Right lobe of liver (tissue), 6 donors: ENCODE data around the gene SLC4A9. TPM values are rescaled to one million over a fixed set of nuclear protein-coding genes. Genes with fewer than 3 reads are reported as not detected.

Source experiments
- ATAC-seq, 4 donors: fragments of 200-7000 bp; cut with Tn5 transposase; one replicate each; pipeline ENCODE4 v1.9.1; 2020; ENCODE audit warnings: mild to moderate bottlenecking in 4 of 4, moderate library complexity in 4 of 4
- DNase-seq, 3 donors: peaks; one replicate each; pipeline ENCODE4 v3.0.0-alpha.2; 2020
- H3K27ac ChIP-seq, 3 donors: fragments of 200-600 bp; one replicate each; pipeline ENCODE4 v1.8.0; 2022
- H3K27me3 ChIP-seq, 2 donors: fragments of 200-600 bp; one replicate each; pipeline ENCODE4 v1.8.0; 2022
- H3K36me3 ChIP-seq, 4 donors: fragments of 200-600 bp; sonication (generic) in 1 of 4; one replicate each; pipeline versions ENCODE4 v1.5.1 to v1.8.0; 2017 to 2022; ENCODE audit warnings: control low read depth in 1 of 4
- H3K4me1 ChIP-seq, 4 donors: fragments of 200-600 bp; sonication (generic) in 1 of 4; one replicate each; pipeline versions ENCODE4 v1.5.1 to v1.8.0; 2017 to 2022; ENCODE audit warnings: control low read depth in 1 of 4
- H3K4me3 ChIP-seq, 3 donors: fragments of 200-600 bp; one replicate each; pipeline ENCODE4 v1.8.0; 2022
- H3K9me3 ChIP-seq, 4 donors: fragments of 200-600 bp; sonication (generic) in 1 of 4; one replicate each; pipeline versions ENCODE4 v1.5.1 to v1.8.0; 2017 to 2022; ENCODE audit warnings: control low read depth in 1 of 4
- POLR2A ChIP-seq: fragments of 450-650 bp; IDR thresholded peaks from one replicate; pipeline ENCODE4 v1.6.1; 2017; ENCODE audit warnings: antibody characterized with exemption, mild to moderate bottlenecking
- WGBS: methylation state at CpG from one replicate; pipeline ENCODE4 v1.1.6; 2018; ENCODE audit warnings: low coverage, low lambda C conversion rate; ENCODE audit not compliant: insufficient coverage; ENCODE audit errors: missing lambda C conversion rate; 5-methylcytosine and 5-hydroxymethylcytosine counted together
- intact Hi-C, 2 donors: fragments of 100-400 bp; cut with DNase I; formaldehyde crosslinking; loops; one replicate each; pipeline versions ENCODE4 v1.11.2 to v1.14.1; 2022
- total RNA-seq, 6 experiments: library from RNA; depleted of rRNA in 2 of 6; stranded (reverse); fragments of >200 nt in 2 of 6; fragmentation: NEBNext Ultra II Directional in 3 of 6; extraction: Animal tissue kit (Norgen Biotek cat#: 25700) in 3 of 6; gene quantifications; one replicate each; pipeline versions ENCODE4 v1.1.0 to v1.2.4, GENCODE V29; 2016 to 2023
- TF ChIP-seq, protein P1 (sequence below), 4 donors: fragments of 200-600 bp in 3 of 4; fragments of 450-650 bp in 1 of 4; IDR thresholded peaks; one replicate each; pipeline versions ENCODE4 v1.5.1 to v1.8.0; 2016 to 2022; ENCODE audit warnings: antibody characterized with exemption in 4 of 4, mild to moderate bottlenecking in 2 of 4
- donor health status: DM: no; HTN: yes; CAD: no.
- donor health status: DM: no; HTN: no; CAD: no.
- donor health status: DM: no; HTN: no; CAD: no.
- donor health status: DM: no; HTN: yes; CAD: no.
- donor health status: DM: no; HTN: yes; CAD: no.

Gene SLC4A9
- total RNA-seq, 6 experiments from 2014 or later = not detected

DNA sequence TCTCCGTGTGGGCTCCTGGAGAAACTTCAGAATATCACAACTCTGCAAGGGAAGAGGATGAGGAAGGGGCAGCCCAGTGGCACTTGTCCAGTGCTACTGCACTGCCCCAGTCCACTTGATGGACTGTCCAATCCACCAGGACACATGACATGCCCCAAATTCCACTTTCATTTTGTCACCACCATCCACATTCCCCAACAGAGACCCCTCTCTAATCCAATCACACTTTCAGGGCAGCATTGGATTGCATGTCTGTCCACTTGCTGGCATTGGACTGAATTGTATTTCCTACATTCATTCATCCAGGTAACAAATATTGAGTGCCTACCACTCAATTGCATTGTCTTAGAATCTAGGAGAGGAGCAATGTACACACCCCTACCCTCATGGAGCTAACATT, 28.4 kb upstream of the SLC4A9 start:
- H3K9me3 ChIP-seq = no peaks in the 10 kb centered on the region
- peaks cover 0 to 16% (median 0%) of the 10 kb centered on the region in 4 donors for H3K4me1 ChIP-seq
- H3K4me3 ChIP-seq = no peak overlapping the region
- TF ChIP-seq, protein P1, sequence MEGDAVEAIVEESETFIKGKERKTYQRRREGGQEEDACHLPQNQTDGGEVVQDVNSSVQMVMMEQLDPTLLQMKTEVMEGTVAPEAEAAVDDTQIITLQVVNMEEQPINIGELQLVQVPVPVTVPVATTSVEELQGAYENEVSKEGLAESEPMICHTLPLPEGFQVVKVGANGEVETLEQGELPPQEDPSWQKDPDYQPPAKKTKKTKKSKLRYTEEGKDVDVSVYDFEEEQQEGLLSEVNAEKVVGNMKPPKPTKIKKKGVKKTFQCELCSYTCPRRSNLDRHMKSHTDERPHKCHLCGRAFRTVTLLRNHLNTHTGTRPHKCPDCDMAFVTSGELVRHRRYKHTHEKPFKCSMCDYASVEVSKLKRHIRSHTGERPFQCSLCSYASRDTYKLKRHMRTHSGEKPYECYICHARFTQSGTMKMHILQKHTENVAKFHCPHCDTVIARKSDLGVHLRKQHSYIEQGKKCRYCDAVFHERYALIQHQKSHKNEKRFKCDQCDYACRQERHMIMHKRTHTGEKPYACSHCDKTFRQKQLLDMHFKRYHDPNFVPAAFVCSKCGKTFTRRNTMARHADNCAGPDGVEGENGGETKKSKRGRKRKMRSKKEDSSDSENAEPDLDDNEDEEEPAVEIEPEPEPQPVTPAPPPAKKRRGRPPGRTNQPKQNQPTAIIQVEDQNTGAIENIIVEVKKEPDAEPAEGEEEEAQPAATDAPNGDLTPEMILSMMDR (IDR thresholded peaks at IDR 0.05) = no peak
- no peak for TF ChIP-seq POLR2A
- H3K36me3 ChIP-seq = no peaks in the 10 kb centered on the region
- intact Hi-C loops = no loop called here
- H3K27me3 ChIP-seq = no peaks in the 10 kb centered on the region
- ATAC-seq (no peak), DNase-seq (no peak)
- 83% methylated on average over 1 of the region's 1 CpG for WGBS
- no peak overlapping the region for H3K27ac ChIP-seq

DNA sequence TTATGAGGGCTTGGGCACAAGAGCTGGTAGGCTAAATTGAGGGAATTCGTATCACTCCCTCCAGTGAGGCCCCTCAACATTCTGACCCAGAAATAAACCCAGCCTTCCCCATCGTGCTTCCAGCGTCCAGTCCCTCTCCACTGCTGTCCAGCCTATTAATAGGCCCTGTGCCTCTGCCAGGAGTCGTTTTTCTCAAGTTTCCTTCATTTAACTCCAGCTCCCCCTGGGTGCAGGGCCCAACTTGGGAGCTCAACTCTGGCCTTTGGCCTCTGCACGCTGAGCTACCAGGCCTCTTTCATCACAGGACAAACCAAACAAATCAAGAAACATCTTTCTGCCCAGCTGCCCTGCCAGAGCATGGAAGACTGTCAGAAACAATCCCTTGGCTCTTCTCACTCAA, 23.6 kb upstream of the SLC4A9 start:
- ATAC-seq (peak; percentile 91 to 95 (median 92)), DNase-seq (peak; percentile 40 to 77 (median 72))
- Histone ChIP-seq H3K36me3 (no peaks in the 10 kb centered on the region), H3K4me1 (peaks cover 0 to 20% (median 0%) of the 10 kb centered on the region in 4 donors), H3K4me3 (no peak overlapping the region), H3K27me3 (no peaks in the 10 kb centered on the region), H3K27ac (peak overlapping the region in 1 of 3 donors; percentile 66), H3K9me3 (no peaks in the 10 kb centered on the region)
- TF ChIP-seq, protein P1 (IDR thresholded peaks at IDR 0.05) = no peak
- no peak for TF ChIP-seq POLR2A
- intact Hi-C loops = no loop called here
- WGBS = 23% methylated on average over 2 of the region's 5 CpGs

DNA sequence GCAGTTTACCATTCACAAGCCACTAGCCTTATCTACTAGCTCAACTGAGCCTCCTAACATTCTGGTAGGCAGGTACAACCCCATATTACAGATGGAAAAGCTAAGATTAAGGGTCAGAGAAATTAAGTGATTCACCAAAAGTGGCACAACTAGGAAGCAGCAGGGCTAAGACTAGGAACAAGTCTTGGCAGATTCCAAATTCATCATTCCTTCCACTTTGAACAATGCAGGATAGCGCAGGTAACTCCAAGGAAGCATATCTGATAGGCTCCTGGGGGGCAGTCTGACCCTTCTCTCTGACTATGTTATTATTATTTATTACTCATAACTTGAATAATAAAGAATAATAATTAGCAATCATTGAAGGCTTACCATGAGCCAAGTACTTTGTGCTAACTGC, 22.1 kb upstream of the SLC4A9 start:
- intact Hi-C loops = no loop called here
- H3K27ac ChIP-seq = no peak overlapping the region
- WGBS = 100% methylated on average over 1 of the region's 1 CpG
- no peak for ATAC-seq
- no peaks in the 10 kb centered on the region for H3K9me3 ChIP-seq
- H3K4me3 ChIP-seq = no peak overlapping the region
- TF ChIP-seq POLR2A = no peak
- TF ChIP-seq, protein P1 (IDR thresholded peaks at IDR 0.05) = no peak
- peaks cover 0 to 15% (median 0%) of the 10 kb centered on the region in 4 donors for H3K4me1 ChIP-seq
- no peaks in the 10 kb centered on the region for H3K36me3 ChIP-seq
- H3K27me3 ChIP-seq = no peaks in the 10 kb centered on the region
- DNase-seq = no peak

DNA sequence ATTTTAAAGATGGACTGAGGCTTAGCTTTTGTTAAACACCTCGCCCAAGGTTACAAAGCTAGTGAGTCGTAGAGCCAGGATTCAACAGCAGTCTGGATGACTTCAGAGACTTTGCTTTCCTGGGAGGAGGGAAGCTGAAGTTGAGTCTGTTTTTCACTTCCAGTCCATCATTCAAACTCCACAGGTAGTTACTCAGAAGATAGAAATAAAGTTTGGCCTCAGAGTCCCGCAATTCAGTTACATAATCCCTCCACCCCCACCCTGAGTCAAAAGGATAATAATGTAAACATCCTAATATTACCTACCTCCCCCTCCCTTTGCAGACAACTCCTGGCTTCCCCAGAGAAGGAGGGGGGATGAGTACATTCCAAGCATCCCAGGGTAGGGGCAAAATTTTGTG, 21.7 kb upstream of the SLC4A9 start:
- intact Hi-C loops = no loop called here
- WGBS = 61% methylated on average over 3 of the region's 3 CpGs
- no peak for ATAC-seq
- Histone ChIP-seq H3K4me1 (peaks cover 0 to 11% (median 0%) of the 10 kb centered on the region in 4 donors), H3K27ac (no peak overlapping the region), H3K9me3 (no peaks in the 10 kb centered on the region), H3K4me3 (no peak overlapping the region), H3K36me3 (no peaks in the 10 kb centered on the region), H3K27me3 (no peaks in the 10 kb centered on the region)
- TF ChIP-seq, protein P1 (IDR thresholded peaks at IDR 0.05) = no peak
- TF ChIP-seq POLR2A = no peak
- DNase-seq = no peak

DNA sequence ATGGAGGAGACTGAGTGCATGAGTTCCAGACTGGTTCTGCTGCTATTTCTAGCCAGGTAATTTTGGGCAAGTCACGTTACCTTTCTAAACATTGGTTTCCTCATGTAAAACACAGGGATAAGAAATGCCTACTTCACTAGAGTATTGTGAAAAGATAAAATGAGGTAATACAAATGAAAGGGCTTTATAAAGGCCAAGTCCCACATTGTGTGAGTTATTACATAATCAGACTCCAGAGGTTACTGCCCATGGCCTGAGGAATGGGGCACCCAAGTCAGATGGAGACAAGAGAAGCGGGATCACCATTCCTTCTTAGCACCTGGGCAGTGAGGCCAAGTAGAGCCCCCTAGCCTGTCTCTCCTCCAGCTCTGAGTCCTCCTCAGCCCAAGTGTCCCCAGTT, 21.1 kb upstream of the SLC4A9 start:
- intact Hi-C loops = no loop called here
- no peaks in the 10 kb centered on the region for H3K9me3 ChIP-seq
- H3K4me3 ChIP-seq = no peak overlapping the region
- H3K27me3 ChIP-seq = no peaks in the 10 kb centered on the region
- TF ChIP-seq POLR2A = no peak
- TF ChIP-seq, protein P1 (IDR thresholded peaks at IDR 0.05) = no peak
- H3K4me1 ChIP-seq = peaks cover 0 to 10% (median 0%) of the 10 kb centered on the region in 4 donors
- WGBS = 0% methylated on average over 1 of the region's 2 CpGs
- DNase-seq (no peak), ATAC-seq (peak in 1 of 4 donors; percentile 61)
- H3K27ac ChIP-seq = no peak overlapping the region
- H3K36me3 ChIP-seq = no peaks in the 10 kb centered on the region
